Colon (tissue), 2 donors: ENCODE measurements around the gene PALB2.
"Not testable (repeated sequence)": the region's sequence is repeated elsewhere in the genome, so short reads cannot be mapped to it uniquely, and the experiment has no call there.

Source experiments
- FAIRE-seq: peaks from 2 replicates; lab custom pipeline; 2012; peaks lifted over from hg19 to GRCh38; lab: Jason Lieb, UNC
- donor health status: control.
- donor health status: control.

Gene PALB2

DNA sequence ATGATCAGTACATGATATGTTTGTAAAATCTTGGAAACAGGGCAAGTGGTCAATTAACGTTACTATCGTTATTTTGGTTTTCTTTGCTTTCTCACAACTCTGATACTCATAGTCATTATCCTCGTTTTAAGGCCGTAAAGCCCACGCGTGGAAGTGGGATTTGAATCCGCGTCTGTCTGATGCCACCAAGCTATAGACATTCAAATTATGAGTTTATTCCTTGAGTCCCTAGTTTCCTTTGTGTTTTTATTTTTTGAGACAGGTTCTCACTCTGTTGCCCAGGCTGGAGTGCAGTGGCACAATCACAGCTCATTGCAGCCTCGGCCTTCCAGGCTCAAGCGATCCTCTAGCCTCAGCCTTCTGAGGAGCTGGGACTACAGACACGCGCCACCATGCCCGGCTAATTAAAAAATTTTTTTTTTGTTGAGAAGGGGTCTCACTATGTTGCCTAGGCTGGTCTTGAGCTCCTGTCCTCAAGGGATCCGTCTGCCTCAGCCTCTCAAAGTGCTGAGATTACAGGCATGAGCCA is 1.2 kb upstream of the PALB2 start:
- FAIRE-seq, result no peak

DNA sequence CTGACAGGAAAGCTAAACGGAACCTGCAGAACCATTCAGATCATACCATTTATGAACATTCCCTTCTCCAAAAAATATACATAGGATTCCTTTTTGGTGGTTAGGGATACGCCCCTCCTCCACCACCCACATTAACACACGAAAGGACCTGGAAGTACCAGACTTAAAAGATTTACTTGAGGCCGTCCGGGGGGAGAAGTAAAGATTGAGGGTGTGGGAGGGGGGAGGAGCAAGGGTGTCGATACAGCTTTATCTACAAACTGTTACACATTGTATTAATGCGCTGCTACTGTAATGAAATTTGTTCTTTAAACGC is 537 bp downstream of the PALB2 start:
- no peak for FAIRE-seq

DNA sequence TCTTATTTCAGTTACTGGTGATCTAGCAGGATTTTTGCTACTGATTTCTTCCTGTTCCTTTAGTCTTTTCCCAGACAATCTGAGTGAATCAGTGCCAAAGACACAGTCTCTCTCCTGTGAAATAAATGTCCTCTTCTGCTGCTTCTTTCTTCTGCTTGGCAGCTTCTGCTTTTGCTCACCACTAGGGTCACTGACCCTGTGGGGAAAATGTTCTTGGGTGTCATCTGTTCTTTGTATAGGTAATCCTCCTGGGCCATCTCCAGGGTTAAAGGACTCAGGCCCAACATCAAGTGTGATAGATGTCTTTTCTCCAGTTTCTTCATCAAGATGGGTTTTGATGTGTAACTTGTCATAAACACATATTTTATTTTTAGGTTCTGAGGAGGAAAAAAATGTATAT is 5.2 kb downstream of the PALB2 start:
- FAIRE-seq, result no peak

DNA sequence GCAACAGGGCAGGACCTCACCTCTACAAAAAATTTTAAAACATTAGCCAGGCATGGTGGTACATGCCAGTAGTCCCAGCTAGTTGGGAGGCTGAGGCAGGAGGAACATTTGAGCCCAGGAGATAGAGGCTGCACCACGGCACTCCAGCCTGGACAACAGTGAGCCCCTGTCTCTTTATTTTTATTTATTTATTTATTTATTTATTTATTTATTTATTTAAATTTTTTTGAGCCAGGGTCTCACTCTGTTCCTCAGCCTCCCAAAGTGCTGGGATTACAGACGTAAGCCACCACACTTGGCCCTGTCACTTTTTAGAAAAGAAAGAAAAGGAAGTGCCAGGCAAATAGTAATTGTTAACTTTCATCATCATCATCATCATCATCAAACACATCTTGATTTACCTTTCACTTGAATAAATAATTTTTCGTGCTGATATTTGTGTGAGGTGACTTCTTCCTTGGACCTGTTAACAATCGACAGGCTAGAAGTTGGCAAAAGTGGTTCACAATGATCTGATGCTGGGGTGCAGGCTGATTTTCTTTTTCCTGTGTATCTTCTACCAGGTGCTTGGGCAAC is 6.6 kb downstream of the PALB2 start:
- FAIRE-seq, result no peak

DNA sequence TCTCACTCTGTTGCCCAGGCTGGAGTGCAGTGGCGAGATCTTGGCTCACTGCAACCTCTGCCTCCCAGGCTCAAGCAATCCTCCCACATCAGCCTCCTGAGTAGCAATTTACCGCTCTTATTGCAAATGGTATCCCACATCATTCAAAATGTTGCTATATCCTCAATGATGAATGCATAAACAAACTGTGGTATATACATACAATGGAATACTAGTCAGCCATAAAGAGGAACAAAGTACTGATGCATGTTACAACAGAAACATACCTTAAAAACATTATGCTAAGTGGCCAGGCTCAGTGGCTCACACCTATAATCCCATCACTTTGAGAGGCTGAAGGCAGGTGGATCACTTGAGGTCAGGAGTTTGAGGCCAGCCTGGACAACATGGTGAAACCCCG is 9.2 kb downstream of the PALB2 start:
- not testable (repeated sequence) for FAIRE-seq

DNA sequence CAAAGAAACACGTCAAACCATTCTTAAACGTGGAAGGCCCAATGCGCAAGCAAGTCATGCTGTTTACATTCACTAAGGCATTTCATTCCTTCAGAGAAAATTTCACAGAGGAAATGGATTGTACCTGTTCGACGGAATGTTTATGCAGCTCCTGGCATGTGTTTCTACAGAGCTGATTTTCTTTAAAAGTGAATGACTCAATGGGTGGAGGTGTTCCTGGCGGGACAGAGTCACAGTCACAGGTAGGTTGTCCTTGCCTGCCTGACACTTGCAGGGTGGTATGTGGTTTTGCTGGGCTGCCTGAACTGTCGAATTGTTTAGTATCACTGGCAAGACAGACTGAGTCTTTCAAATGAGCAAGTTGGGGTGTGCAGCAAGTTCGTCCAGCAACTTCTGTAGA is 11.6 kb downstream of the PALB2 start:
- no peak for FAIRE-seq

DNA sequence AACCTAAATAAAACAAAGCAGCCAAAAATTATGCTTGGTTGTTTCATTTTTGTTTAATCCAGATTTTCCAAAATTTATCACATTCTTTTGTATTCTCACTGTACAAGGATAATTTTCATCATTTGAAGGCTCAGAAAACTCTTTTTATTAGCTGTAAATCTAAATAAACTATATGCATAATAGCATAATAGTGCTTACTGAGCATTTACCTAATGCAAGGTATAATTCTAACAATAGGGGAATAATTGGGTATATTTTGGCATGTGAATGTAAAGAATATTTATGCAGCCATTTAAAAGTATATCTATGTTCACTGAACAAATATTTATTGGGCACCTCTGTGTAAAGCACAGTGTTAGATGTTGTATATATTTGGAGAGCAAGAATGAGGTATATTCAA is 17.0 kb downstream of the PALB2 start:
- no peak for FAIRE-seq

DNA sequence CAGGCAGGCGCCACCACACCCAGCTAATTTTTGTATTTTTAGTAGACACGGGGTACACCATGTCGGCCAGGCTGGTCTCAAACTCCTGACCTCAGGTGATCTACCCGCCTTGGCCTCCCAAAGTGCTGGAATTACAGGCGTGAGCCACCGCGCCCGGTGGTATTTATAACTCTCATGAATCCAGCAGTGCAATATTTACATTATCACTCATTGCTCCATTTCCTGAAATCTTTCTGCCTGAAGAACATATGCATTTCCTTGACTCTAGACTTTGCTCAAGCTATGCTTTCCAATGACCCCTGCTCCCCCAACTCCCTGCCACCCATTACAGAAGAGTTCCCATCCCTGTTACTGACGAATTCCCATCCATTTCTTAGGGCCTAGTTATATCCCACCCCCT is 25.3 kb downstream of the PALB2 start:
- FAIRE-seq, result no peak

DNA sequence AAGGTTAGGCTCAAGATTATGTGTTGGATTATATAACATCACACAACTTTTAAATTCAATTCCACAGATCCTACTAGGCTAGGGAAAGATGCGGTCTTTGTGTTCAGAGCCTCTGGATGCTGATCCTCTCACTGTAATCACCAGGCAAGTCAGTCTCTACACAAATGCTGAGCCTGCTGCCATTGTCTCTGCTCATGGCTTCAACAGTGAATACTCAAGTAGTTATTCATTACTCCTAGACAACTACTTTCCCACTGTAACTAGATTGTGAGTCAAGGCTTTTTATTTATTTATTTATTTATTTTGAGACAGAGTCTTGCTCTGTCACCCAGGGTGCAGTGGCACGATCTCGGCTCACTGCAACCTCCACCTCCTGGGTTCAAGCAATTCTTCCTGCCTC is 29.2 kb downstream of the PALB2 start:
- no peak for FAIRE-seq

DNA sequence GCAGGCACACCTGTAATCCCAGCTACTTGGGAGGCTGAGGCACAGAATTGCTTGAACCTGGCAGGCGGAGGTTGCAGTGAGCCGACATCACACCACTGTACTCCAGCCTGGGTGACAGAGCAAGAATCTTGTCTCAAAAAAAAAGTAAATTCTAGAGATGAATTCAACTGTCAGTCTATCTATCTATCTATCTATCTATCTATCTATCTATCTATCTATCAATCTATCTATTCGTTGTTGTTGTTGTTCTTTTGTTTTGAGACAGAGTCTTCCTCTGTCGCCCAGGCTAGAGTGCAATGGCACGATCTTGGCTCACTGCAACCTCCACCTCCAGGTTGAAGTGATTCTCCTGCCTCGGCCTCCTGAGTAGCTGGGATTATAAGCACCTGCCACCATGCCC is 30.2 kb downstream of the PALB2 start:
- not testable (repeated sequence) for FAIRE-seq

DNA sequence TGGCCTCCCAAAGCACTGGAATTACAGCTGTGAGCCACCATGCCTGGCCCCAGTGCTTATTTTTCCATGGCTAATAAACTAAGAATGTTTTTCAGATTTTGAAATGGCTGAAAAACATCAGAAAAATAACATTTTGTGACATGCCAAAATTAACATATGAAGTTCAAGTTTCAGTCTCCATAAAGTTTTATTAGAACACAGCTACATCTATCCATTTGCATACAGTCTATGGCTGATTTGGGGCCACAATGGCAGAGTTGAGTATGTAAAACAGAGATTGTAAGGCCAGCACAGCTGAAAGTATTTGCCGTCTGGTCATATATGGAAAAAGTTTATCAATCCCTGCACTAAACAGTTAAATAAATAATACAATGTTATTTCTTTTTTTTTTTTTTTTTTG is 31.2 kb downstream of the PALB2 start:
- FAIRE-seq, result no peak

DNA sequence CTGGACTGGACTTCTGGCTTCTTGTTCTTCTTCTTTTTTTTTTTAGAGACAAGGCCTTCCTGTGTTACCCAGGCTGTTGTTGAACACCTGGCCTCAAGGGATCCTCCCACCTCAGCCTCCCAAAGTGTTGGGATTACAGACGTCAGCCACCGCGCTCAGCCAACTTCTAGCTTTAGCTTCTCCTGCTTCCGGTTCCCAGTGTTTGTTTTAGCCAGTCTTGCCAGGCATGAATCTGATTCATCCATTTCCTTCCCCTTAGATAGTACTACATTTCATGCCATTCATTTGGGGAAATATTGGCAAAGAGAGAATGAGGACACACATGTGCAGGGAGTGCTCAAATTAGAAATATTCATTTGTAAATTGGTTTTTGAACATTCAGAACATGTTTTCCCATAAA is 32.9 kb downstream of the PALB2 start:
- no peak for FAIRE-seq

DNA sequence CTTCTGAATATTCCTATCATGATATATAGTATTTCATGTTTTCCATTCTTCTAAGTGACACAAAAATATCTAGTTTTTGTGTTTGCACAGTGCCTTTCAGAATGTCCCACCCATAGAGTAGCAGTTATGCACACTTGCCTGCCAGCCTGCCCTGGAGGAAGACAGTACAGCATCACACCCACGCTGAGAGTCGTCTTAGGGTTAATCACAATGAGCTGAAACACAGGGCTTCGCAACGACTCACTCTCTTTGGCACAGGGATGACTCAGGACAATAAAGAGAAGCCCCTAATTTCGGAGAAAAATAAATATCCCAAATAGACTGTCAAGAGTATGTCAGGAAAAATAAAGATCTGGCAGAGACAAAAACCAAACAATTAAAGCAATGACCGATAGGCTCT is 33.4 kb downstream of the PALB2 start:
- FAIRE-seq, result no peak

DNA sequence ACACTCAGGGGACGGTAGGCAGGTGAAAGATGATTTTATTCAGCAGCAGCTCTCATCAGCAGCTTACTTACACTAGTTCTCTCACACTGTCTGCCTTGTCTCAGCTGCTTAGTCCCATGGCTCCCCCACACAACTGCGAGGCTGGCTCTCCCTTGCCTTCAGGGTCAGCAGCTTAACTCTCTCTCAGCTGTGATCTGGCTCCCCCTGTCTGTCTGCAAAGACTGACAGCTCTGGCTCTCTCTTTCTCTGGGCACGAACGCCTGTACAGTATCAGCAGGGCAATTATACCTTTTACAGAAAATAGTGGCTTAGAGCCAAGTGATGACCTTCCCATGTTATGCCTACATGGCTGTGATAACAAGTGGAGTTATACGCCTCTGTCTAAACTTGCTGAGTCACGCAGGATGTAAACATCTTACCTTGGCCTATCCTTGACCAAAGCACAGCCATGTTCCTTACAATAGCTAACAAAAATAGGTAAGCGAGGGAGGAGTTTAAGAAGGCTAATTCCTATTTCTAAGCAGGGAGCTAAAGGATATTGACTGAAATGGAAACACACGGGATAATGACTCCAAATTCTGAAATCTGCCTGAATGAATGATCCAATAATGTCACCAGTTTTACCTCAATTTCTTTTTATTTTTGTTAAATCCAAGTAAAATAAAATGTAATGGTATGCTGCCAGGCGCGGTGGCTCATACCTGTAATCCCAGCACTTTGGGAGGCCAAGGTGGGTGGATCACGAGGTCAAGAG is 43.9 kb downstream of the PALB2 start:
- FAIRE-seq, result no peak

DNA sequence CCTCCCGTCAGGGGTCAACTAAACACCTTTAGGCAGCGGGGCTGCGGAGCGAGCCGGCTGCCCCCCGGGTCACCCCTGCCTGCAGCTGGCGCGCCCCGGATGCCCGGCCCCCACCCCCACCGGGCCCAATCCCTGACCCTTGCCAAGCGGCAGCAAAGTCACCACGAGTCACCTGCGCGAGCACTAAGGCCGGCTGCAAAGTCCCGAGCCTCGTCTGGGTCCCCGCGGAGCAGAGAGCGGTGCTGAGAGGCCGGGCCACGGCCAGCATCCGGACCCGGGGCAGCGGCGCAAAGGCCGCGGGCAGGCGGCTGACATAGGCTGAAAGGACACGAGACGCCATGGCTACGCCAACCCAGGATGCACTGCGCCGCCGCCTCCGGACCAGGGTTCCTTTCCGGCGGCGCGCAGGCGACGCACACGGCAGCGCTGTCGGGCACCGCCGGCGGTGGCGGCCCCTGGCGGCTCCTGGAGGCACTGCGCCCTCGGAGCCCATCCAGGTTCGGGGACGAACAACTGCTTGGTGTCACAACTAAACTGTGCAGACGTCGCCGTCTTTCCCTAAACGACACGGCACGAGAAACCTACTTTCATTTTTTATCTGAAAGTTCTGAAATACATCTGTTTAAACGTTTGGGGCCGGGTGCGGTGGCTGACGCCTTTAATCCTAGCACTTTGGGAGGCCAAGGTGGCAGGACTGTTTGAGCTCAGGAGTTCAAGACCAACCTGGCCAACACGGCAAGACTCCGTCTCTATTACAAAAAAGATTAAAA is 45.0 kb downstream of the PALB2 start, which contains the start of gene NDUFAB1:
Gene NDUFAB1, minus strand, starts transcription at position 366 of the 770 bp plus-strand sequence. Its CDS starts 26 bp downstream, at position 340.
- no peak for FAIRE-seq

DNA sequence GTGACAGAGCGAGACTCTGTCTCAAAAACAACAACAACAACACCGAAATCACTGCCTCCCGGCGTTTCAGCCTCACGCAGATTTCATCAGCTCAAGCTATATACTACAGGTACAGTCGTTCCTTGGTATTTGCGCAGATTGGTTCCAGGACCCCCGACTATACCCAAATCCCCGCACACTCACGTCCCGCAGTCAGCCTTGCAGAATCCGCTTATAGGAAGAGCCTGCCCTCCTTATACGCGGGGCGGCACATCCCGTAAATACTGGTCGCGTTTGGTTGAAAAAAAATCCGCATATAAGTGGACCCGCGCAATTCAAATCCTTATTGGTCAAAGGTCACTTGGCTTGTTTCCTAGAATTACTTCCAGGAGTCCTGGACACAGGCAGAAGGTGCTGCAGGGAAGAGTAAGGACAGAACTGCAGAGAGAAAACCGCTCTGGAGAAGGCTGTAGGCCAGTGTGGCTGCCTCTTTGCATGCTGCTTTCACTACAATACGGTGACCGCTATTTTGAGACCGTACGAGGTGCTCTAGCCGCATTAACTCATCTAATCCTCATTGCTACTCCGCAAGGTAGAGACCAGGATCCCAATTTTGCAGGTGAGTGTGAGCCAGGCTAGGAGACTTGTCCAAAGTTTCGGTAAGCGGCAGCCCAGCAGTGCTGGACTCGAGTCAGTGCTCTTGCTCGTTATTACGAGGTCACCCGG is 45.7 kb downstream of the PALB2 start:
- no peak for FAIRE-seq

DNA sequence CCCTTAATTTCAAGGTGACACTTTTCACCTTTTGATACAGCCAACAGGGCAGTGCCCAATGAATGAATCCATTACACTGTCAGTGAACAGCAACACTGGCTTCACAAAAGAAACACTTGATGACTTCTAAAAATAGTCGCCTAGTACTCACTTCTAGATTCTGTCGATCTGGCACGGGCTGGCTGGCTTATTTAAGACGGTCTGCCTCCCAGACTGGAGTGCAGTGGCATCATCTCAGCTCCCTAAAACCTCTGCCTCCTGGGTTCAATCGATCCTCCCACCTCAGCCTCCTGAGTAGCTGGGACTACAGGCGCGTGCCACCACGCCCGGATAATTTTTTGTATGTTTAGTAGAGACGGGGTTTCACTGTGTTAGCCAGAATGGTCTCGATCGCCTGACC is 46.9 kb downstream of the PALB2 start:
- no peak for FAIRE-seq

DNA sequence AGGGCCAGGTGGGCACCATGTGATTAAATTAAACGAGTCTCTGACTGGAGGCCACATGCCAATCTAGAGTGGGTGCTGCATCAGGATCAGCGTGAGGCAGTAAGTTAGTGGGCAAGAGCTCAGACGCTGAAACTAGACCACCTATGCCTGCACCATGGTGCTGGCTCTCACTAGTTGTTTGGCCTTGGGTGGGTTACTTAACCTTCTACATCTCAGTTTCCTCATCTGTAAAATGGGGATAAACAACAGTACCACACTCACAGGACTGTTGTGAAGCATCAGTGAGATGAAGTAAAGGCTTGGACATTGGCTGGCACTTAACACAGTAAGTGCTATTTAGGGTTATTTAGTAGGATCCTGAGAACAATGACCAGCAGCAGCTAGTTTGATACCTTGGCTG is 50.9 kb downstream of the PALB2 start:
- no peak for FAIRE-seq

DNA sequence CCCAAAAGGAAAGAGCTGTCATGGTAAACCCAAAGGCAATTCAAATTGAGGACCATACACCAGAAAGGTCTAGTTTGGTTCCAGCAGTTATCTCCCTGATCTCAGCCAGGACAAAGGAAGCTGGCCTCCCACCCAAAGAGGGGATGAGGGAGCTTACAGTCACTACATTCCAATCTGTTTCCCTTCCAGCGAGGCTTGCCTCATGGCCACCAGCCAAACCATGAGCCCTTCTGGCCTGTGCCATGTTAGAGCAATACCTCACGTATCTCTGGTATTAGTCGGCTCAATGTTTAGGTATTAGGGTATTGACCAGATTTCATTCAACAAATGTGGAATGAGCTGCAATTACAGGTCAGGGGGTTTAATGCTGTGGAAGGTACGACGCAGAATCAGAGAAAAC is 53.4 kb downstream of the PALB2 start:
- no peak for FAIRE-seq

DNA sequence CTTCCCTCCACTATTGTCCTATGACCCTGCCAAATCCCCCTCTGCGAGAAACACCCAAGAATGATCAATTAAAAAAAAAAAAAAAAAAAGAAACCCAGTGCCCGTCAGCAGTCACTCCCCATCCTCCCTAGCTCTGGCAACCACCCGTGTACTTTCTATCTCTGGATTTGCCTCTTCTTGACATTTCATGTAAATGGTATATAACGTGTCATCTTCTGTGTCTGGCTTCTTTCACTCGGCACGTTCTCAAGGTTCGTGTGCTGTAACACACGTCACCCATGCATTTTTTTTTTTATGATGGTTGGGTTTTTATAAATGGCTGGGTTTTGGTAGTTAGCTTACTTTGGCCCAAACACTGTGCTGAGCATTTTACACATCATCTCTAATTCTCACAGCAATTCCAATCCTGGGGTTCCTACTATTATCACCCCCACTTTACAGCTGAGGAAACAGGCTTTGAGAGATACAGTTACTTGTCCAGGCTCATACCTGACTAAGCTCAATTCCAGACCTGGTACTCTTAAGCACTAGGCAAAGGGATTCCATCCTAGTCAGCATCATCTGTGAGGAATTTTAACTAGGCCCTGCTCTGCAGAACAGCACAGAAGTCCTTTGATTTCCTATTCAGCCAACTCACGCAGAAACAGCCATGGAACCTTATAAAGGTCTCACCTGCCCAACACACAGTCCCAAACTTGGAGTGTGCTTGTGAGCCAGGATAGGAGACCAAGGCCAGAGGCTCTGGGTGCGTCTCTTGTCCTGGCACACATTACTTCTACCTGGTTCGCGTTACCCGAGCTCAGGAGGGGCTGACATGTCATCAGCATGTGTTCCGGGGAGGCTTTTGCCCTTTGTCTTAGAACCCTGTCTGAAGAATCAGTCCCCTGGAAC is 56.7 kb downstream of the PALB2 start:
- FAIRE-seq, result no peak

DNA sequence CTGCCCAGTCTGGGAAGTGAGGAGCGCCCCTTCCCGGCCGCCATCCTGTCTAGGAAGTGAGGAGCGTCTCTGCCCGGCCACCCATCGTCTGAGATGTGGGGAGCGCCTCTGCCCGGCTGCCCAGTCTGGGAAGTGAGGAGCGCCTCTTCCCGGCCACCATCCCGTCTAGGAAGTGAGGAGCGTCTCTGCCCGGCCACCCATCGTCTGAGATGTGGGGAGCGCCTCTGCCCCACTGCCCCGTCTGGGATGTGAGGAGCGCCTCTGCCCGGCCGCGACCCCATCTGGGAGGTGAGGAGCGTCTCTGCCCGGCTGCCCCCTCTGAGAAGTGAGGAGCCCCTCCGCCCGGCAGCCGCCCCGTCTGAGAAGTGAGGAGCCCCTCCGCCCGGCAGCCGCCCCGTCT is 57.8 kb downstream of the PALB2 start:
- not testable (repeated sequence) for FAIRE-seq

DNA sequence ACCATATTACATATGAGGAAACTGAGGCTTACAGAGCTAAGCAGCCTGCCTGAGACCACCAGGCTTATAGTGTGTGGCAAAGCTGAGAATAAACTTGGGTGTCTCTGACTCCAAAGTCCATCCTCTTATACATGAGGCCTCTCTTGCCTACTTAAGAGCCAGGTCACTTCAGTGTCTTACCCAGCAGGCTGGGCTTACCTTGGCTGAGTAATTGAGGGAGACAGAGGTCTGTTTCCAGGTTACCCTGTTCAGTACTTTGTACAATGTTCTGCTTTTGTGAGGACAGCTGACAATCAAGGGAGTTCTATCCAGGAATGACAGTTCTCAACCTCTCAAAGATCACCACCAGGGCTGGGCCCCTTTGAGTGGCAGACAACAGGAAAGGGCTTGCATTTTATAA is 59.3 kb downstream of the PALB2 start:
- no peak for FAIRE-seq
